Erythroblast (primary cell): Measurements from ENCODE around the gene ZFP36L1.

Experiments
- GATA1 ChIP-seq: IDR thresholded peaks from 2 replicates; pipeline ENCODE4 v1.6.1; 2011; ENCODE audit warnings: low read depth, mild to moderate bottlenecking, control low read depth, low read length, moderate library complexity
- POLR2A ChIP-seq: IDR thresholded peaks from 2 replicates; pipeline ENCODE4 v1.6.1; 2011; ENCODE audit warnings: mild to moderate bottlenecking, low read length

GRCh38 chr14:68841016-68841809, 48.3 kb upstream of the ZFP36L1 start:
- no peak for TF ChIP-seq POLR2A
- no peak for TF ChIP-seq GATA1
